HL-60 (cell line): ENCODE measurements around the gene LRFN2.

Source experiments
- CTCF ChIP-seq: IDR thresholded peaks from one replicate; pipeline ENCODE4 v1.5.1; 2011; ENCODE audit warnings: low read length, control low read depth, inconsistent platforms; ENCODE audit not compliant: insufficient read depth
- GABPA ChIP-seq: IDR thresholded peaks from 2 replicates; pipeline ENCODE4 v1.6.1; 2012; ENCODE audit warnings: low read depth
- POLR2AphosphoS5 ChIP-seq: IDR thresholded peaks from 2 replicates; pipeline ENCODE4 v1.6.1; 2012; ENCODE audit warnings: low read depth
- REST ChIP-seq: IDR thresholded peaks from 2 replicates; pipeline ENCODE4 v1.6.1; 2012; ENCODE audit warnings: low read depth; ENCODE audit not compliant: insufficient replicate concordance

- no peak for TF ChIP-seq CTCF
- no peak for TF ChIP-seq POLR2AphosphoS5
- TF ChIP-seq GABPA, result no peak
- no peak for TF ChIP-seq REST
Observed at GRCh38 chr6:40383348-40384115, 203.6 kb downstream of the LRFN2 start.
